Kidney (tissue), 2 donors: ENCODE results near the gene CXCL8. TPM values are rescaled to one million over a fixed set of nuclear protein-coding genes. Genes with fewer than 3 reads are reported as not detected.

Experiments
- polyA plus RNA-seq: library from polyadenylated mRNA; stranded (reverse); fragments of 350-450 nt; fragmentation: Illumina TruSeq; extraction: RNeasy Lipid Tissue Mini Kit (QIAGEN cat#74804); gene quantifications from one replicate; pipeline ENCODE4 v1.2.3, GENCODE V29; 2014; ENCODE audit warnings: low read depth, low replicate concordance; ENCODE audit not compliant: insufficient read depth
- total RNA-seq: library from RNA; stranded (reverse); fragmentation: NEBNext Ultra II Directional; extraction: Animal tissue kit (Norgen Biotek cat#: 25700); gene quantifications from one replicate; pipeline ENCODE4 v1.2.1, GENCODE V29; 2021
- donor health status: DM: yes; HTN: yes; CAD: no.

The CXCL8 gene
- total and polyA plus RNA-seq, 2 donors from 2014 or later, result 1.3 to 4.8 TPM

Other genes with a start within 250 kb of the CXCL8 start
- 8.8 TPM for gene RASSF6, start 120.1 kb upstream of the CXCL8 start, total RNA-seq
- gene RASSF6, start 120.1 kb upstream of the CXCL8 start, polyA plus RNA-seq, result 4.7 TPM
- 8.2 TPM for gene CXCL6, start 96.1 kb downstream of the CXCL8 start, total RNA-seq
- gene CXCL6, start 96.1 kb downstream of the CXCL8 start, polyA plus RNA-seq, result 1.1 TPM
- gene PF4V1, start 112.7 kb downstream of the CXCL8 start, total RNA-seq, result 1.0 TPM
- not detected for gene PF4V1, start 112.7 kb downstream of the CXCL8 start, polyA plus RNA-seq
- gene CXCL1, start 128.8 kb downstream of the CXCL8 start, total RNA-seq, result 29.7 TPM
- gene CXCL1, start 128.8 kb downstream of the CXCL8 start, polyA plus RNA-seq, result 6.4 TPM
- gene PF4, start 241.5 kb downstream of the CXCL8 start, total RNA-seq, result not detected
- gene PF4, start 241.5 kb downstream of the CXCL8 start, polyA plus RNA-seq, result 0.80 TPM
- not detected for gene PPBP, start 247.6 kb downstream of the CXCL8 start, total RNA-seq
- 1.5 TPM for gene PPBP, start 247.6 kb downstream of the CXCL8 start, polyA plus RNA-seq